GM12878 (cell line): ENCODE results near the gene STRIP2. TPM values are rescaled to one million over a fixed set of nuclear protein-coding genes. Genes with fewer than 3 reads are reported as not detected.

ENCODE experiments used
- ATAC-seq: fragments of 200-7000 bp; cut with Tn5 transposase; 3 replicates; pipeline ENCODE4 v1.9.1; 2020; ENCODE audit warnings: mild to moderate bottlenecking, moderate library complexity
- BruUV-seq: library from RNA; stranded (reverse); fragments of 400-500 nt; replicated peaks from 2 replicates; lab custom pipeline; 2021; lab: Mats Ljungman, UMichigan
- CTCF ChIA-PET: fragments of 300-600 bp; sonication (Branson Sonifier 250); formaldehyde crosslinking; extraction: SDS; loops from one replicate; lab custom pipeline; 2021; ENCODE audit warnings: inconsistent platforms; lab: Yijun Ruan, JAX
- POLR2A ChIA-PET: fragments of 350-600 bp; formaldehyde crosslinking; extraction: SDS; loops from one replicate; lab custom pipeline; 2021; ENCODE audit warnings: inconsistent platforms; lab: Charles Lee
- RAD21 ChIA-PET: fragments of 300-600 bp; sonication (Branson Sonifier 250); formaldehyde crosslinking; loops from one replicate; lab custom pipeline; 2023; ENCODE audit warnings: antibody characterized with exemption; ENCODE audit not compliant: unreplicated experiment; lab: Charles Lee
- SMC1A ChIA-PET: fragments of 300-600 bp; sonication (Branson Sonifier 250); formaldehyde crosslinking; loops from one replicate; lab custom pipeline; 2023; ENCODE audit not compliant: unreplicated experiment, uncharacterized antibody; lab: Charles Lee
- DNase-seq: peaks from one replicate; pipeline ENCODE4 v3.0.0-alpha.2; 2011; ENCODE audit warnings: low read depth, low spot score
- FAIRE-seq: peaks from 3 replicates; lab custom pipeline; 2011; peaks lifted over from hg19 to GRCh38; lab: Jason Lieb, UNC
- H2AFZ ChIP-seq: 2 replicates; pipeline ENCODE4 v1.6.0; 2011; ENCODE audit warnings: low read depth, low read length, control low read depth; ENCODE audit not compliant: control insufficient read depth
- H3K27ac ChIP-seq: 2 replicates; pipeline ENCODE4 v1.5.1; 2011; ENCODE audit warnings: control low read depth; ENCODE audit not compliant: control insufficient read depth, insufficient read depth
- H3K27me3 ChIP-seq, 2 experiments: replicated peaks in 1 of 2; 2 replicates each; pipeline versions ENCODE4 v1.6.0 to v1.6.1; 2011; ENCODE audit warnings: low read length in 1 of 2; ENCODE audit not compliant: control insufficient read depth in 2 of 2, insufficient read depth in 2 of 2
- H3K36me3 ChIP-seq, 2 experiments: 2 replicates each; pipeline ENCODE4 v1.5.1; 2011; ENCODE audit warnings: low read length in 1 of 2; ENCODE audit not compliant: control insufficient read depth in 2 of 2, insufficient read depth in 2 of 2
- H3K4me1 ChIP-seq: 2 replicates; pipeline ENCODE4 v1.6.1; 2011; ENCODE audit warnings: mild to moderate bottlenecking, low read length, moderate library complexity, mixed read lengths; ENCODE audit not compliant: control insufficient read depth, insufficient read depth
- H3K4me2 ChIP-seq: 2 replicates; pipeline ENCODE4 v1.6.0; 2011; ENCODE audit warnings: control low read depth; ENCODE audit not compliant: control insufficient read depth, insufficient read depth
- H3K4me3 ChIP-seq: fragments of 200-600 bp; sonication (generic); 2 replicates; pipeline ENCODE4 v1.5.1; 2016
- H3K79me2 ChIP-seq: 2 replicates; pipeline ENCODE4 v1.6.0; 2011; ENCODE audit warnings: low read length; ENCODE audit not compliant: control insufficient read depth, insufficient read depth
- H3K9ac ChIP-seq: 2 replicates; pipeline ENCODE4 v1.8.0; 2011; ENCODE audit warnings: low read length, control low read depth, mixed read lengths; ENCODE audit not compliant: control insufficient read depth, insufficient read depth
- H3K9me3 ChIP-seq: replicated peaks from 3 replicates; pipeline ENCODE4 v1.5.1; 2011; ENCODE audit warnings: mild to moderate bottlenecking, low read length; ENCODE audit not compliant: control insufficient read depth, insufficient read depth
- H4K20me1 ChIP-seq: 2 replicates; pipeline ENCODE4 v1.6.0; 2011; ENCODE audit not compliant: control insufficient read depth, insufficient read depth
- CBX3 ChIP-seq: fragments of 200-600 bp; sonication (generic); IDR thresholded peaks from 2 replicates; pipeline ENCODE4 v1.6.1; 2016; ENCODE audit warnings: low read depth, borderline replicate concordance
- POLR2AphosphoS5 ChIP-seq: IDR thresholded peaks from 2 replicates; pipeline ENCODE4 v1.6.1; 2011; ENCODE audit warnings: mild to moderate bottlenecking, low read length, inconsistent platforms
- WGBS: methylation state at CpG from one replicate; pipeline ENCODE4 v1.1.6; 2016; ENCODE audit warnings: low lambda C conversion rate; ENCODE audit not compliant: insufficient replicate concordance, insufficient coverage; ENCODE audit errors: missing lambda C conversion rate; 5-methylcytosine and 5-hydroxymethylcytosine counted together
- in situ Hi-C: fragments of 300-500 bp; cut with MboI; formaldehyde crosslinking; loops from 9 replicates; pipeline ENCODE4 v1.14.3; 2018; ENCODE audit warnings: mixed read lengths
- intact Hi-C: fragments of 100-400 bp; cut with micrococcal nuclease; formaldehyde crosslinking; loops from one replicate; pipeline ENCODE4 v1.14.2; 2022; ENCODE audit not compliant: unreplicated experiment
- polyA plus RNA-seq, 11 experiments: library from polyadenylated mRNA; depleted of rRNA in 4 of 11; unstranded in 6 of 11; stranded (reverse) in 5 of 11; fragments of >200 nt; fragmentation: Nextera tagmentation in 4 of 11; fragmentation: Illumina TruSeq in 1 of 11; extraction: Ambion mirVana in 4 of 11; extraction: Trizol in 1 of 11; gene quantifications; 1 replicate in 1 of 11; 2 replicates in 10 of 11; pipeline versions ENCODE4 v1.2.1 to v1.2.3, GENCODE V29; 2011 to 2016; ENCODE audit warnings: inconsistent platforms in 2 of 11, missing spikeins in 2 of 11, low read depth in 1 of 11
- total RNA-seq, 4 experiments: library from RNA; depleted of rRNA in 3 of 4; stranded (reverse); fragments of >200 nt in 3 of 4; fragmentation: Illumina TruSeq in 1 of 4; extraction: Trizol in 1 of 4; gene quantifications; 2 replicates each; pipeline versions ENCODE4 v1.2.1 to v1.2.3, GENCODE V29; 2013 to 2021
- TF ChIP-seq, protein P1 (sequence below): IDR thresholded peaks from 2 replicates; pipeline ENCODE4 v1.6.1; 2012; ENCODE audit warnings: improper control_type of control experiment, low read depth, low read length; ENCODE audit not compliant: insufficient replicate concordance
- TF ChIP-seq, protein P2 (sequence below): fragments of 450-650 bp; formaldehyde crosslinking; IDR thresholded peaks from 2 replicates; pipeline ENCODE4 v1.5.0; 2022; ENCODE audit warnings: mild to moderate bottlenecking, missing genetic modification characterization

Gene STRIP2
- total and polyA plus RNA-seq, 10 of the 15 experiments (the other 5 are each of a cell fraction or from before 2014, with no cell fraction given): 0.48 to 5.8 (median 1.8) TPM

DNA sequence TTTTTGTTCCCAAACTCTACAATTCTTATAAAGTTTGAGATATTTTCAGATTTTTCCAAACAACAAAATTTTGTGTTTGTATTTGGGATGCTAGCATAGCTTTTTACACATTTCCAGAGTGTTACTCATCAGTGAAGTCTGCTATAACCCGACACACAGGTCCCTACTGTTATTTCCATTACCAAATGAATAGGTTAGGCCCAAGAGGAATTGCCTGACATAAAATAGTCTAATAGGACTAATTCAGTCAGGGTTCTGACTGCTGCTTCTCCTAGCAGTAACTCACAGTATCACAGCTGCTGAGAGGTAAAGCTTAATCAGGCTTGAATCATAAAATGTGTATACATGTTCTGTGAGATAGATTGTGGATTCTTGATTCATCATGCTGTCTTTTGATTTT is 49.1 kb upstream of the STRIP2 start:
- Histone ChIP-seq H3K9me3 (no peaks in the 10 kb centered on the region), H3K36me3 (no peaks in the 10 kb centered on the region), H3K4me1 (no peaks in the 10 kb centered on the region; the same call in 1 of the 2 replicates), H3K4me2 (no peak overlapping the region), H3K4me3 (no peak overlapping the region), H3K27me3 (no peaks in the 10 kb centered on the region), H3K79me2 (no peaks in the 10 kb centered on the region), H3K9ac (no peak overlapping the region), H2AFZ (no peak overlapping the region), H3K27ac (no peak overlapping the region), H4K20me1 (no peaks in the 10 kb centered on the region)
- ChIA-PET SMC1A (interaction anchor here (0.6 to 6.2 kb wide), 5 partner anchors 9 to 41 kb away, joined by 3 to 65 read pairs (median 4); no protein-coding TSS in a partner anchor), CTCF (interaction anchor here (0.6 to 9.8 kb wide), 6 partner anchors 8 to 49 kb away, joined by 3 to 129 read pairs (median 3); partner anchors contain the start of gene STRIP2), POLR2A (no interaction called here), RAD21 (no interaction called here)
- no peak for TF ChIP-seq POLR2AphosphoS5
- TF ChIP-seq, protein P1, sequence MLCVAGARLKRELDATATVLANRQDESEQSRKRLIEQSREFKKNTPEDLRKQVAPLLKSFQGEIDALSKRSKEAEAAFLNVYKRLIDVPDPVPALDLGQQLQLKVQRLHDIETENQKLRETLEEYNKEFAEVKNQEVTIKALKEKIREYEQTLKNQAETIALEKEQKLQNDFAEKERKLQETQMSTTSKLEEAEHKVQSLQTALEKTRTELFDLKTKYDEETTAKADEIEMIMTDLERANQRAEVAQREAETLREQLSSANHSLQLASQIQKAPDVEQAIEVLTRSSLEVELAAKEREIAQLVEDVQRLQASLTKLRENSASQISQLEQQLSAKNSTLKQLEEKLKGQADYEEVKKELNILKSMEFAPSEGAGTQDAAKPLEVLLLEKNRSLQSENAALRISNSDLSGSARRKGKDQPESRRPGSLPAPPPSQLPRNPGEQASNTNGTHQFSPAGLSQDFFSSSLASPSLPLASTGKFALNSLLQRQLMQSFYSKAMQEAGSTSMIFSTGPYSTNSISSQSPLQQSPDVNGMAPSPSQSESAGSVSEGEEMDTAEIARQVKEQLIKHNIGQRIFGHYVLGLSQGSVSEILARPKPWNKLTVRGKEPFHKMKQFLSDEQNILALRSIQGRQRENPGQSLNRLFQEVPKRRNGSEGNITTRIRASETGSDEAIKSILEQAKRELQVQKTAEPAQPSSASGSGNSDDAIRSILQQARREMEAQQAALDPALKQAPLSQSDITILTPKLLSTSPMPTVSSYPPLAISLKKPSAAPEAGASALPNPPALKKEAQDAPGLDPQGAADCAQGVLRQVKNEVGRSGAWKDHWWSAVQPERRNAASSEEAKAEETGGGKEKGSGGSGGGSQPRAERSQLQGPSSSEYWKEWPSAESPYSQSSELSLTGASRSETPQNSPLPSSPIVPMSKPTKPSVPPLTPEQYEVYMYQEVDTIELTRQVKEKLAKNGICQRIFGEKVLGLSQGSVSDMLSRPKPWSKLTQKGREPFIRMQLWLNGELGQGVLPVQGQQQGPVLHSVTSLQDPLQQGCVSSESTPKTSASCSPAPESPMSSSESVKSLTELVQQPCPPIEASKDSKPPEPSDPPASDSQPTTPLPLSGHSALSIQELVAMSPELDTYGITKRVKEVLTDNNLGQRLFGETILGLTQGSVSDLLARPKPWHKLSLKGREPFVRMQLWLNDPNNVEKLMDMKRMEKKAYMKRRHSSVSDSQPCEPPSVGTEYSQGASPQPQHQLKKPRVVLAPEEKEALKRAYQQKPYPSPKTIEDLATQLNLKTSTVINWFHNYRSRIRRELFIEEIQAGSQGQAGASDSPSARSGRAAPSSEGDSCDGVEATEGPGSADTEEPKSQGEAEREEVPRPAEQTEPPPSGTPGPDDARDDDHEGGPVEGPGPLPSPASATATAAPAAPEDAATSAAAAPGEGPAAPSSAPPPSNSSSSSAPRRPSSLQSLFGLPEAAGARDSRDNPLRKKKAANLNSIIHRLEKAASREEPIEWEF: no peak
- no peak for TF ChIP-seq CBX3
- TF ChIP-seq, protein P2, sequence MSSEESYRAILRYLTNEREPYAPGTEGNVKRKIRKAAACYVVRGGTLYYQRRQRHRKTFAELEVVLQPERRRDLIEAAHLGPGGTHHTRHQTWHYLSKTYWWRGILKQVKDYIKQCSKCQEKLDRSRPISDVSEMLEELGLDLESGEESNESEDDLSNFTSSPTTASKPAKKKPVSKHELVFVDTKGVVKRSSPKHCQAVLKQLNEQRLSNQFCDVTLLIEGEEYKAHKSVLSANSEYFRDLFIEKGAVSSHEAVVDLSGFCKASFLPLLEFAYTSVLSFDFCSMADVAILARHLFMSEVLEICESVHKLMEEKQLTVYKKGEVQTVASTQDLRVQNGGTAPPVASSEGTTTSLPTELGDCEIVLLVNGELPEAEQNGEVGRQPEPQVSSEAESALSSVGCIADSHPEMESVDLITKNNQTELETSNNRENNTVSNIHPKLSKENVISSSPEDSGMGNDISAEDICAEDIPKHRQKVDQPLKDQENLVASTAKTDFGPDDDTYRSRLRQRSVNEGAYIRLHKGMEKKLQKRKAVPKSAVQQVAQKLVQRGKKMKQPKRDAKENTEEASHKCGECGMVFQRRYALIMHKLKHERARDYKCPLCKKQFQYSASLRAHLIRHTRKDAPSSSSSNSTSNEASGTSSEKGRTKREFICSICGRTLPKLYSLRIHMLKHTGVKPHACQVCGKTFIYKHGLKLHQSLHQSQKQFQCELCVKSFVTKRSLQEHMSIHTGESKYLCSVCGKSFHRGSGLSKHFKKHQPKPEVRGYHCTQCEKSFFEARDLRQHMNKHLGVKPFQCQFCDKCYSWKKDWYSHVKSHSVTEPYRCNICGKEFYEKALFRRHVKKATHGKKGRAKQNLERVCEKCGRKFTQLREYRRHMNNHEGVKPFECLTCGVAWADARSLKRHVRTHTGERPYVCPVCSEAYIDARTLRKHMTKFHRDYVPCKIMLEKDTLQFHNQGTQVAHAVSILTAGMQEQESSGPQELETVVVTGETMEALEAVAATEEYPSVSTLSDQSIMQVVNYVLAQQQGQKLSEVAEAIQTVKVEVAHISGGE: no peak
- DNase-seq (no peak), ATAC-seq (no peak), FAIRE-seq (no peak)
- WGBS: 94% methylated on average over 1 of the region's 1 CpG
- intact Hi-C loops: no loop called here
- in situ Hi-C loops: no loop called here
- no TSS peak for BruUV-seq
